IPS-11a (cell line): ENCODE data around the gene SEC16A.

Experiments used
- H3K4me3 ChIP-seq: one replicate; pipeline ENCODE4 v1.5.1; 2013; ENCODE audit warnings: low read depth, low read length, control low read depth

SEC16A gene

DNA sequence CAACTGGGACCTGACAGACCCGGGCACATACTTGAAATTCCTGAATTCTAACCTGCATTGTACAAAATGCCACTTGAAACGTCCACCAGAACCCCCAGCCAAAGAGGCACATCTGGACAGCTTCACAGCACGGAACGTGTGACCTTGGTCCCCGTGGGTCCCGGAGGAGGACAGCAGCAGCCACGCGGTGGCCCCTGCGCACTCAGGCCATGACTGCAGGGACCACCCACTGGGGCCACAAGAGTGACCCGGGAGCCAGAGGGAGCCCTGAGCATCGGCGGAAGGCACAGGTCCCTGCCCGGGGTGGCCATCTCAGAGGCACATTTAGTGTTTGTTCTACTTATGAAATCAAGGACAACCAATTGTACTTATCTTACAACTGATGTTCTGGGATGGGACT, 80.8 kb downstream of the SEC16A start:
- H3K4me3 ChIP-seq, result no peak overlapping the region

DNA sequence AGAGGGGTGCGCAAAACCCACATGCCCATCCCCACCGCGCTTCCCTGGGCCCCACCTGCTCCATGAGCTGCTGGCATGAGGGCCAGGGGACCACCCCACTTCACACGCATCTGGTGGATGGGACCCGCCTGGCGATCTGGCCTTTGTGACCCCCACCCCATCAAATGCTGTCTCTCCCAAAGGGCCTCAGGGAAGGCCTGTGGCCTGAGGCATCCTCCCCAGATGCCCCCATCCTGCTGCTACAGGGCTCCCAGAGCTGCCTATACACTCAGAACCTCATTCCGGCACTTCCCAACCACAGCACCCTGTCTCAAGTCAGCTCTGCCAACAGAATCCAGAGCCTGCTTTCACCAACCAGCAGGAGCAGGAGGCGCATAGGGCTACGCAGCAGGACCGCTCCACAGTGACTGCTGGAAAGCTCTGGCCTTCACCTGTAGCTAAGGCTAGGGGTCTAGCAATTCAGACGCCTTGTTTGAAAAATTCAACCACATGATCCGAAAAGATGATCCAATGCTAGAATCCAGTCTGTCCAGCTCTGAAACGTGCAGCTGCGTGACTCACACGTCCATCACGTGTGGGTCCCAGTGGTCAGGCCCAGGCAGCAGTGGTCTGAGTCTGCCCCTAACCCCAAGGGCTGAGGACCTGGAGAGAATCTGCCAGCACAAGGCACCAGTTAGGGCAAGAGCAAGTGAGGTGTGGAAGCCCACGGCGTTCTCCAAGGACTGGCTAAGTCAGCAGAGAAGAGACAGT, 81.5 kb downstream of the SEC16A start:
- no peak overlapping the region for H3K4me3 ChIP-seq

DNA sequence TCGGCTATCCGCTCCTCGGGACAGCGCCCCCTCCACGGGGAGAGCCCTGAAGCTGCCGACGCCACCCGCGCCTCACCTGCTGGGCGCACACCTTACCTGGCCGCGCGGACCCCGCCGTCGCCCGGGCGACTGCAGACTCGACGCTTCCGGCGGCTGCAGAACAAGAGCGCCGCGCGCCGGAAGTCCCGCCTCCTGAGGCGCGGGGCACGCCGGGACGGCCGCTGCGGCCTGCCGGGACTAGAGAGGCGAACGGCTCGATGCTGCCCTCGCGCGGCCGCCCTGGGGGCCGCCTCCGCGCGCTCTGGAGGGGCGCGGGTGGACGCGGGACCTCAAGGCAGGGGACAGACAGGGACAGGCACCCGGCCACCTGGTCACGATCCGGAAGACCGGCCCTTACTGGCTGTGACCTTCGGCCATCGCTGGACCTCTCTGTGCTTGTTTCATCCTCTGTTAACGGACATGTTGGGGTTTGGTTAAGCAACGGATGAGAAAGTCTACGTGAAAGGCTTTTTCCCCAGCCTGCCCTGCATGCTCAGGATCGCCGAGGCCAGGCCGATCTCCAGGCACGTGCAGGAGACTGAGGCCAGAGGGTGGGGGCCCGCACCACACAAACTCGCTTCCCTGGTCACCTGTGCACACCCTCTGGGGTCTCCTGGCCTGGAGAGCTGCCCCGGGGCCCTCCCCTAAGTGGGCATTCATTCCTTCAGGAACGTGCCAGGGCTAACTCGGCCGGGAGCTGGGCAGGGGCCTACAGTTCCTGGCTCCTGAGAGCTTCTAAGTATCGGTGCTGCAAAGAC, 82.6 kb downstream of the SEC16A start, which contains the start of gene SNAPC4:
Gene SNAPC4, minus strand, starts transcription at position 133 of the 797 bp plus-strand sequence. CDS start 1,742 bp downstream, outside the sequence.
- H3K4me3 ChIP-seq, result peak within 1 kb of the TSS; percentile 79

DNA sequence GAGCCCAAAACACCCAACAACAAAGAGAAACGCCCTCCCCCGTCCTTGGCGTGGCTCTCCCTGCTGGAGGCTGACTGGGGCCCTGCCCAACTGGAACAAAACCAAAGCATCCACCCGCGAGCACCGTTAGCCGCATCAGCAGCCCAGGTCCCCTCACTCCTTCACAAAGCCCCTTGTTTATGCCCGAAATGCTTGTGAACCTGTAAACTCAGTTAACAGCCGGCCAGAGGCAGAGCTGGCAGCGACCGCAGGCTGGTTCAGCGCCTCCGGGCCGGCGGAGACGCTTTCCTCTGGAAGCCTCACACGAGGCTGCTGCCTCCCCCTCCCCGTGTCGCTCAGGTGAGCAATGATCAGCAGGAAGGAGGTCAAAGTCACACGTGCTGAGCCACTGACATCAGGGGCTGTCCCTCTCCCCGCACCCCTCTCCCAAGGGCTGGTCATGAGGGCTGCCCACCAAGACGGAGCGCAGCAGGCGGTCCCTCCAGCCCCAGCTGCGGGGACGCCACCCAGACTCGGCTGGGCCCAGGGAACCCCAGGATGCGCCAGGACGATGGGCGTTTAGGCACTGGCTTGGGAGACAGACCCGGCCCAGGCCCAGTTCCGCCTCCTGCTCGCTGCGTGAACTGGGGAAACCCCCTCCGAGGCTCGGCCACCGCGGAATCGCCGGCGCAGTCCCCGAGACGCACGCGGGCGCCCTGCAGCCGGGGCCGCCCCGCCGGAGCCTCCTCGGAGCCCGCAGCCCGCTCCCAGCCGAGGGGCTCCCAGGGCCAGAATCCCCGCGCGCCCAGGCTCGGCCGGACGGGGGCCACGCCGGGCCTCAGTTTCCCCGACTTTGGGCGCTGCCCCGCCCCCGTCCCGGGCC, 83.4 kb downstream of the SEC16A start:
- H3K4me3 ChIP-seq, result peak overlapping the region; percentile 79

DNA sequence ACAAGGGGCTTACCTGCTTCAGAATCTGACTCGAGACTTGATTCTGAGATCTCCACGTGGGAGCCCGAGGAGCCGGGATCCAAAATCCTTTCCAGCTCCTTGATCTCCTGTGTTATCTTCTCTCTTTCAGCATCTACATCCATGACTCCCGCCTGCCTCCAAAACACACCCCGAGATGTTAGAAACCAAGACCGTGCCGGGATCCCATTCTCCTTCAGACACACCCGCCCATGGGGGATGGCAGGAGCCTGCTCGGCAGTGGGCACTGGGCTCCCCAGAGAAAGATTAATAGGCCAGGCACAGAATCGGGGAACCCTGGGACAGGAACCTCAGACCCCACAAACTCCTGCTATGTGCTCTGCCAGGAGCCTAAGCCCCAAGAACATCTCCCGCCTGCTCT, 84.6 kb downstream of the SEC16A start:
- H3K4me3 ChIP-seq, result no peak overlapping the region

DNA sequence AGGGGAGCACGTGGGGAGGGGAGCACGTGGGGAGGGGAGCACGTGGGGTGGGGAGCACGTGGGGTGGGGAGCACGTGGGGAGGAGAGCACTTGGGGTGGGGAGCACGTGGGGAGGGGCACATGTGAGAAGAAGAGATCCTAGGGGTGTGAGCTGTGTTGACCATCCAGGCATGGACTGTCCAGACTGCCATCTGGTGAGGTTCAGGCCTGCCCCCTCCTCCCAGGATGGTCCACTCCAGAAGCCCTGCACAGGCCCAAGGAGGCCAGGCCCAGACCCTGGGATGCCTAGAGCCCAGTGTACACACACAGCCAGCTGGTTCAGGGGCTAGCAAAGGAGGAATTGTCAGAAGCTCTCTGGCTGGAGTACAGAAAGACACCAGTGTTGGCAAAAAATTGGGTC, 85.2 kb downstream of the SEC16A start:
- H3K4me3 ChIP-seq, result no peak overlapping the region

DNA sequence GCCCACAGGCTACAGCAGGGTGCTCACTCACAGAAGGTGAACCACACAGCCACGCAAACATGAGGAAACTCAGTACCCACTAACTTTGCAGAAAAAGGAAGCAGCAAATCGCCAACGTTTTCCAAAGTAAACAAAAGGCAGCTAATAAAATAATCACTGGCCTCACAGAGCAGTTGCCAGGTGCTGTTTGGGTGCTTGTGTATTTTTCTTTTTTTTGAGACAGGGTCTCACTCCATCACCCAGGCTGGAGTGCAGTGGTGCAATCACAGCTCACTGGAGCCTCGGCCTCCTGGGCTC, 86.7 kb downstream of the SEC16A start:
- no peak overlapping the region for H3K4me3 ChIP-seq

DNA sequence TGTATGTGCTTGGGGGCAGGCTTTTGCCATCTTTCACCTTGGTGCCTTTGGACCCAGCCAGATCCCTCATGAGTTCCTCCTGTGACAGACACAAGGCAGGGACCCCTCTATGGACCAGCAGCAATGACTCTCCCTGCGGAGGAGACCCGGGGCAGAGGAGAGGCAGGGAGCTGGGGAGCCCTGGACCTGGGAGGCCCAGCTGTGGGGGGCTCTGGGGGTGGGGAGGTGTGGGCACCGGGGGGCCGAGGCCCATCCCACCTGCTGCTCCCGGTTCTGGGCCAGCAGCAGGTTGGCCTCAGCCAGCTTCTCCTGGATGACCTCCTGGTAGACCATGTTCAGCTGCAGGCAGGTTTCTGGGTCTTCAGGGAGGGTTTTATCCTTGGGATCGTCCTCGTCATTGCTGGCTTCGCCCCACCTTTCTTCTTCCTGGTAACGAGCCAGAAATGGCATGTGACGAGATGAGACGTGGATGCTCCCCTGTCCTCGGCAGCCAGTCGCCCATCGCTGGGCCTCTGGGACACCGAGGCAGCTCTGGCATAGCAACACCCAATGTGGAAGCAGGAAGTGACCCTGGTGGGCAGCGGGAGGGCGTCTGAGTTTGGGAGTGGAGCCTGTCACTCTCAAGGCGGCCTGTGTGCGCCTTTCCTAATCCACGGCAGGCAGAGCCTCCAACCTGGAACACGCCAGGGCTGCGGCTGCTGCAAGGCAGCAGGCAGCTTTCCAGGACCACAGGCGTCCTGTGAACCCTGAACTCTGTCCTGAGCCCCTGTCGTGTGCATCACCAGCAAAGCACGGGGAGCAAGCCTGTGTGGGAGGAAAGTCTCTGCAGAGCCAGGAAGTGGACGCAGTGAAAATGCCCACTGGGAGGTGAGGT, 87.3 kb downstream of the SEC16A start:
- no peak overlapping the region for H3K4me3 ChIP-seq

DNA sequence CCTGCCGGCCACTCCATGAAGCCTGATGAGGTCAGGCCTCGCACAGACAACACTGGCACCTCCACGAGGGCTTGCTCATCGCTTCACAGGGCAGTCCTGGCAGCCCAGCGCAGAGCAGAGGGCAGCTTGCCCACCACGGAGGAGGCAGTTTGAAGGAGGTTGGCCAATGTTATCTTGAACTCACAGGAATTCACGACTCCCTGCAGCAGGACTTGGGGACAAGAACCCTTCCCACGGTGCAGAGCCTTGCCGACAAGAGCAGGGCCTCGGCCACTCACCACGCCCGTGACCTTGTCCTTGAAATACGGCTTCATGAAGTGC, 87.9 kb downstream of the SEC16A start:
- H3K4me3 ChIP-seq, result no peak overlapping the region

DNA sequence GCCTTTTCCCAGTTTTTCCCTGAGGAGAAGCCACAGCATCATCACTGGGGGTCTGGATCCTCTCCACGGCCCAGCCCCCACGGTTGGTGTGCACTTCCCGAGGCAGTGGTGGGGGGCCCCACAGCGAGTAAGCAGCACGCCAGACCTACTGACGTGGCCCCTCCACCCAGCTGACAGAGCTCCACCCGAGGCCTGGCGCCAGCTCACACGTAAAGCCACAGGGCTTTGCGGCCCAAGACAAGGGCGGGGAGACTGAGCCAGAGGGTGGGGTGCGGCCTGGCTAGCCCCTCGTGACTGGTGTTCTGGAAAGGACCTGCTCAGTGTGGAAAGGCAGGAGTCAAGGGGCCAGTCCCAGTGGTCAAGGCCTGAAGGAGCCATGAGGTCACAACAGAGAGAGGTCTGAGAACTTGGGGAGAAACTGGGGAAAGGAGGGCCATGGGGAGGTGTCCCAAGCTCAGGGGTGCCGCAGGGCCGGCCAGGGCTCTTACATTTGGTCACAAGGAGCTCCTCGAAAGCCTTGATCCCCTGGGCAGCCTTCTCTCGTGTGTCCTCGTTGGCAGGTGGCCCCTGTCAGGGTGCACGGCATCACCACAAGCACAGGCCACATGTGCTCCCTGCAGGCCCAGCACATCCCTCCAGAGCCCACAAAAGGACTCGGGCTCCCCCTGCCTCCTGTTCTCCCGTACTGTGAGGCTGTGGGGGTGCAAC, 88.4 kb downstream of the SEC16A start:
- no peak overlapping the region for H3K4me3 ChIP-seq

DNA sequence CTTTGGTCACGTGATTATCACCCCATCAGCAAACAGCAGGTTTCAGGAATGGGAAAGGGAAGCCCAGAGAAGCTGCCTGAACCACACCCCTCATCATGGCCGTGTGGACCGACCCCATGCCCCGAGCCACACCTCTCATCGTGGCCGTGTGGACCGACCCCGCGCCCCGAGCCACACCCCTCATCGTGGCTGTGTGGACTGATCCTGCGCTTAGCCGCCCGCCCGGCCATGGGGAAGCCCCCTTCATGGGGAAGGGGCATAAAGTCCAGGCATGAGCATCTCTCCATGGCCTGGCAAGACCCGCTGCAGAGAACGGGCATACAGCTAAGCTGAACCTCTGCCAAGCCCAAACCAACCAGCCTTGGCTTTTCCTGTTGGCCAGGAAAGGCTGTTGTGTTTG, 89.3 kb downstream of the SEC16A start:
- H3K4me3 ChIP-seq, result no peak overlapping the region

DNA sequence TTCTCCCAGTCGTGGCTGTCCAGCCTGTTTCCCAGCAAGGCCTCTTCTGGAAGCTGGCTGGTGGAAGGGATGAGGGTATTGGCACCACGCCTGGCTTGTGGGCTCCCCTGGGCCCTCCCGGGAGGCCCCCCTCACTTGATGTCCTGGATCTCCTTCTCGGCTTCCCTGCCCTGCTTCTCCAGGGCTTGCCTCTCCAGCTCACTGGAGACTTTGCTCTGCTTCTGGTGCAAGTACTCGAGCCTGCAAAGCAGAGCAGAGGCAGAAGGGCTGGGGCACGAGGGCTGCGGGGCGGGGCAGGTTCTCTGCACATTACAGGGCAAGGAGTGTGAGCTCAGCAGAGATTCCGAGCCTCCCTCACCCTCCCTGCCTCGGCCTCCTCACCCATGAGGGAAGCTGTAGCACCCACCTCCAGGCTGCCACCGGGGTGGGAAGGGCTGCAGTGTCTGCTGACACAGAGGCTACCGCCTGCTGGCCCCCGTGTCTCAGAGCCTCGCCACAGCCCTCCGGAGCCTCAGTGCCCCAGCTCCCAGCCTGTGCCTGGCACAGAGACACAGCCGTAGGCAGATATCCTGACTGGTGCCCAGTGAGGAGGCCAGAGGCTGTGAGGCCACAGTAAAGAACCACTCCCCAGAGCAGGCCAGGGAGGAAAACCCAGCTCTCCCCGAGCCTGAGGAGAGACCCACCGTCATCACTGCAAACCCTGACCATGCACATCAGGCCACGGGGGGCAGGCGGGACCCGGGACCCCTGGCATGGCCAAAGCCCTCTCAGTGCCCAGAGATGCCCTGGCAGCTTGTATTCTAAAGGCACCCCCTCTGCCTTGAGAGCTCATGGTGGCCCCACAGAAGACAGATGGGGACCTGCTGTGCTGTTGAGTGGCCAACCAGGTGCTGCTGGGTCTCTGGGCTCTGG, 90.0 kb downstream of the SEC16A start:
- H3K4me3 ChIP-seq, result no peak overlapping the region

DNA sequence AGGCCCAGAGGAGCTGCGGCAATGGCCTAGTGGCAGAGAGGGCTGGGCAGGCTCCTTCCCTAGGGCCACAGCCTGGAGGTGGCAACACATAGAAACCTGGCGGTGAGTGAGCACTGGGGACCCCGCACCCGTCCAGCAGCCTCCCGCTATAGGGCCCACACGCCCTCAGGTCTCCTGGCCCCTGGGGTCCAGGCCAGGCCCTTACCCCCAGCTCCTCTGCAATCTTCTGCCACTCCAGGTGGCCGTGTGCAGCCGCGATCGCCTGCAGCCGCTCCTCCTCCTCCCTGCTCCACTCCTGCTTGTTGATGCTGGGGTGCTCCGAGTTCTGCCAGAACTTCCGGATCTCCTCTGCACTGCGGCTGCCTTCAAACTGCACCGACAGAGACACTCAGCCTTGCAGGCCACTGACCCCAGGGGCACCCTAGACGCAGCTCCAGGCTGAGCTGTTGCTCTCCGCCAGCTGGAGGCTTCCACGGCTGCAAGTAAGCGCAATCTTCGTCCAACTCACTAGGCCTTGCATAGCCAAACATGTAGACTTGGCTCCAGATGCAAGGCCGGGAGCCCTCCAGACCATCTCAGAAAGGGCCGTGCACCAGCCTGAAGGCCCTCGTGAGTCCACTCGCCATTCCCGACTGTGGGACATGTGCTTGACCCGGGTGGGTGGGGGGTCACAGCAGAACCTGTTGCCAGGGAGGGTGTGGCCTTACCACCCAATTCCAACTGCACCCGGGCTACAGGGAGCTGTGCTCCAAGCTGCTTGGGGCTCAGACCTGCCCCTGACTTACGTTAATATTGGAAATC, 90.9 kb downstream of the SEC16A start:
- no peak overlapping the region for H3K4me3 ChIP-seq
